Sigmoid colon (tissue), 7 donors: Measurements from ENCODE around the gene RNASET2. TPM values are rescaled to one million over a fixed set of nuclear protein-coding genes. Genes with fewer than 3 reads are reported as not detected.

Experiments
- DNase-seq: peaks from one replicate; pipeline ENCODE4 v3.0.0-alpha.2; 2019
- H3K27ac ChIP-seq, 4 donors: fragments of 200-600 bp; sonication (generic); one replicate each; pipeline ENCODE4 v1.5.1; 2016 to 2019; ENCODE audit warnings: mild to moderate bottlenecking in 1 of 4
- H3K27me3 ChIP-seq, 3 donors: fragments of 200-600 bp; sonication (generic); one replicate each; pipeline ENCODE4 v1.5.1; 2019; ENCODE audit warnings: mild to moderate bottlenecking in 1 of 3
- H3K36me3 ChIP-seq, 4 donors: fragments of 200-600 bp; sonication (generic); one replicate each; pipeline ENCODE4 v1.5.1; 2016 to 2019
- H3K4me1 ChIP-seq, 4 donors: fragments of 200-600 bp; sonication (generic); one replicate each; pipeline ENCODE4 v1.5.1; 2017 to 2019
- H3K4me3 ChIP-seq, 4 donors: fragments of 200-600 bp; sonication (generic); one replicate each; pipeline ENCODE4 v1.5.1; 2017 to 2019; ENCODE audit warnings: mild to moderate bottlenecking in 2 of 4, moderate library complexity in 1 of 4
- H3K9me3 ChIP-seq, 4 donors: fragments of 200-600 bp in 3 of 4; sonication (generic) in 3 of 4; one replicate each; pipeline versions ENCODE4 v1.5.1 to v1.6.1; 2013 to 2019
- CTCF ChIP-seq, 4 experiments: fragments of 450-650 bp in 3 of 4; fragments of 200-600 bp in 1 of 4; IDR thresholded peaks; one replicate each; pipeline ENCODE4 v1.5.1; 2016 to 2019; ENCODE audit warnings: antibody characterized with exemption in 4 of 4, mild to moderate bottlenecking in 3 of 4, moderate library complexity in 2 of 4
- EP300 ChIP-seq, 4 donors: sonication (generic); formaldehyde crosslinking; IDR thresholded peaks; one replicate each; pipeline ENCODE4 v1.6.1; 2017; ENCODE audit warnings: antibody characterized with exemption in 4 of 4
- POLR2A ChIP-seq, 2 donors: fragments of 450-650 bp; IDR thresholded peaks; one replicate each; pipeline ENCODE4 v1.6.1; 2016; ENCODE audit warnings: antibody characterized with exemption in 2 of 2, mild to moderate bottlenecking in 2 of 2, moderate library complexity in 2 of 2
- POLR2AphosphoS5 ChIP-seq, 4 donors: sonication (generic); formaldehyde crosslinking; IDR thresholded peaks; one replicate each; pipeline ENCODE4 v1.6.1; 2017; ENCODE audit warnings: antibody characterized with exemption in 4 of 4
- WGBS, 2 donors: extraction: QIAGEN DNeasy Blood & Tissue Kit; methylation state at CpG; one replicate each; pipeline ENCODE4 v1.1.7; 2013; 5-methylcytosine and 5-hydroxymethylcytosine counted together
- intact Hi-C: fragments of 100-400 bp; cut with DNase I; formaldehyde crosslinking; loops from one replicate; pipeline ENCODE4 v1.15.1; 2023
- polyA plus RNA-seq, 3 donors: library from polyadenylated mRNA; stranded (reverse); fragments of 200-250 nt; gene quantifications; one replicate each; pipeline ENCODE4 v1.2.3, GENCODE V29; 2013
- total RNA-seq, 4 donors: library from RNA; depleted of rRNA; stranded (reverse); fragments of >200 nt; gene quantifications; one replicate each; pipeline ENCODE4 v1.1.0, GENCODE V29; 2016
- donor health status: healthy with polysubstance abuse.
- donor health status: Bipolar disorder and iron deficiency.
- donor health status: healthy.

The RNASET2 gene
- total and polyA plus RNA-seq, 7 donors: 35.4 to 83.9 (median 43.9) TPM

- no peak for DNase-seq
- intact Hi-C loops: no loop called here
- Histone ChIP-seq H3K27ac (no peak overlapping the region), H3K9me3 (no peaks in the 10 kb centered on the region), H3K4me1 (no peaks in the 10 kb centered on the region), H3K36me3 (no peaks in the 10 kb centered on the region), H3K27me3 (no peaks in the 10 kb centered on the region), H3K4me3 (no peak overlapping the region)
- TF ChIP-seq POLR2AphosphoS5 (IDR thresholded peaks at IDR 0.05) (no peak), CTCF (IDR thresholded peaks at IDR 0.05) (no peak), EP300 (IDR thresholded peaks at IDR 0.05) (no peak), POLR2A (IDR thresholded peaks at IDR 0.05) (no peak)
- WGBS, 2 donors: 91 to 93% methylated on average over 5 of the region's 5 CpGs
Observed at GRCh38 chr6:166911248-166911677, 45.1 kb downstream of the RNASET2 start.

- H3K9me3 ChIP-seq: no peaks in the 10 kb centered on the region
- H3K27me3 ChIP-seq: no peaks in the 10 kb centered on the region
- H3K27ac ChIP-seq: no peak overlapping the region
- no peaks in the 10 kb centered on the region for H3K36me3 ChIP-seq
- no peak overlapping the region for H3K4me3 ChIP-seq
- no peak for DNase-seq
- TF ChIP-seq EP300 (IDR thresholded peaks at IDR 0.05): no peak
- no peak for TF ChIP-seq CTCF (IDR thresholded peaks at IDR 0.05)
- TF ChIP-seq POLR2AphosphoS5 (IDR thresholded peaks at IDR 0.05): no peak
- TF ChIP-seq POLR2A (IDR thresholded peaks at IDR 0.05): no peak
- intact Hi-C loops: no loop called here
- 97 to 98% methylated on average over 7 of the region's 7 CpGs for WGBS, 2 donors
- H3K4me1 ChIP-seq: no peaks in the 10 kb centered on the region
Observed at GRCh38 chr6:166910601-166911000, 45.7 kb downstream of the RNASET2 start.

- WGBS, 2 donors: 45 to 71% methylated on average over 2 of the region's 2 CpGs
- no peak for TF ChIP-seq POLR2AphosphoS5 (IDR thresholded peaks at IDR 0.05)
- no peak for TF ChIP-seq EP300 (IDR thresholded peaks at IDR 0.05)
- no peak for TF ChIP-seq CTCF (IDR thresholded peaks at IDR 0.05)
- no peak for TF ChIP-seq POLR2A (IDR thresholded peaks at IDR 0.05)
- no peaks in the 10 kb centered on the region for H3K4me1 ChIP-seq
- DNase-seq: no peak
- no peaks in the 10 kb centered on the region for H3K27me3 ChIP-seq
- H3K27ac ChIP-seq: no peak overlapping the region
- intact Hi-C loops: no loop called here
- H3K4me3 ChIP-seq: no peak overlapping the region
- H3K36me3 ChIP-seq: no peaks in the 10 kb centered on the region
- no peaks in the 10 kb centered on the region for H3K9me3 ChIP-seq
Observed at GRCh38 chr6:166908811-166909210, 47.5 kb downstream of the RNASET2 start.

- intact Hi-C loops: no loop called here
Observed at GRCh38 chr6:166907871-166908806, 48.2 kb downstream of the RNASET2 start.

More at GRCh38 chr6:166907871-166908806, 48.2 kb downstream of the RNASET2 start:
- WGBS, 2 donors: 85 to 91% methylated on average over 20 of the region's 20 CpGs
- TF ChIP-seq POLR2A (IDR thresholded peaks at IDR 0.05) (no peak), EP300 (IDR thresholded peaks at IDR 0.05) (no peak), POLR2AphosphoS5 (IDR thresholded peaks at IDR 0.05) (no peak), CTCF (IDR thresholded peaks at IDR 0.05) (no peak)
- Histone ChIP-seq H3K36me3 (no peaks in the 10 kb centered on the region), H3K4me3 (no peak overlapping the region), H3K27me3 (no peaks in the 10 kb centered on the region), H3K27ac (no peak overlapping the region), H3K9me3 (no peaks in the 10 kb centered on the region), H3K4me1 (no peaks in the 10 kb centered on the region)
- no peak for DNase-seq
